Mammary epithelial cell (primary cell): ENCODE measurements around the gene KRT16.

Experiments used
- CTCF ChIP-seq, 2 donors: IDR thresholded peaks in 1 of 2; conservative IDR thresholded peaks in 1 of 2; 2 replicates each; pipeline ENCODE4 v1.5.1; 2011 to 2012; ENCODE audit warnings: inconsistent platforms in 2 of 2, low read length in 2 of 2, mild to moderate bottlenecking in 2 of 2, control low read depth in 1 of 2, low read depth in 1 of 2; ENCODE audit not compliant: insufficient read depth in 1 of 2; ENCODE audit errors: extremely low read depth in 1 of 2
- EZH2 ChIP-seq: IDR thresholded peaks from 2 replicates; pipeline ENCODE4 v1.6.1; 2012; ENCODE audit warnings: low read length, inconsistent platforms, borderline replicate concordance

GRCh38 chr17:41629826-41630670, 17.5 kb upstream of the KRT16 start:
- TF ChIP-seq CTCF (conservative IDR thresholded peaks at IDR 0.05 in 1 of 2, IDR thresholded peaks at IDR 0.05 in 1 of 2; ENCODE audit: extremely low read depth in 1 of 2, insufficient read depth in 1 of 2, low read depth in 1 of 2, low read length in 2 of 2) (no peak), EZH2 (no peak)
